Measurements from ENCODE around the gene CCDC71. TPM values are rescaled to one million over a fixed set of nuclear protein-coding genes. Genes with fewer than 3 reads are reported as not detected.

The CCDC71 gene
- total RNA-seq, 2 experiments from 2014 or later, result 23.4 to 27.9 TPM

DNA sequence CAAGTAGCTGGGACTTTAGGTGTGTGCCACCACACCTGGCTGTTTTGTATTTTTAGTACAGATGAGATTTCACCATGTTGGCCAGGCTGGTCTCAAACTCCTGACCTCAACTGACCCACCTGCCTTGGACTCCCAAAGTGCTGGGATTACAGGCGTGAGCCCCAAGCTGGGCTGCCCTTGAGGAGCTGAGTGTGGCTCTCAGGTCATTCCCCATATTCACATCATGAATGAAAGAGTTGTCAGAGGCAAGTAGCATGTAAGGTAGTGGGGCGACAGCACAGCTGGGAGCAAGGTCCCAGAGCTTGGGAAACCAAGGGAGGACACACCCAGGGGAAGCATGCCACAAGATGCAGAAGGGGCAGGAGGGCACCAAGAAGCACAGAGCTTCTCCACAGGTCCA, 4.9 kb downstream of the CCDC71 start:
- H3K4me1 ChIP-seq (ENCODE audit: insufficient read depth, low read length, poor library complexity, severe bottlenecking), result peaks cover 9% of the 10 kb centered on the region
- no peak for TF ChIP-seq EZH2phosphoT487 (IDR thresholded peaks at IDR 0.05; ENCODE audit: borderline replicate concordance, low read depth, low read length)
- TF ChIP-seq, protein P1, sequence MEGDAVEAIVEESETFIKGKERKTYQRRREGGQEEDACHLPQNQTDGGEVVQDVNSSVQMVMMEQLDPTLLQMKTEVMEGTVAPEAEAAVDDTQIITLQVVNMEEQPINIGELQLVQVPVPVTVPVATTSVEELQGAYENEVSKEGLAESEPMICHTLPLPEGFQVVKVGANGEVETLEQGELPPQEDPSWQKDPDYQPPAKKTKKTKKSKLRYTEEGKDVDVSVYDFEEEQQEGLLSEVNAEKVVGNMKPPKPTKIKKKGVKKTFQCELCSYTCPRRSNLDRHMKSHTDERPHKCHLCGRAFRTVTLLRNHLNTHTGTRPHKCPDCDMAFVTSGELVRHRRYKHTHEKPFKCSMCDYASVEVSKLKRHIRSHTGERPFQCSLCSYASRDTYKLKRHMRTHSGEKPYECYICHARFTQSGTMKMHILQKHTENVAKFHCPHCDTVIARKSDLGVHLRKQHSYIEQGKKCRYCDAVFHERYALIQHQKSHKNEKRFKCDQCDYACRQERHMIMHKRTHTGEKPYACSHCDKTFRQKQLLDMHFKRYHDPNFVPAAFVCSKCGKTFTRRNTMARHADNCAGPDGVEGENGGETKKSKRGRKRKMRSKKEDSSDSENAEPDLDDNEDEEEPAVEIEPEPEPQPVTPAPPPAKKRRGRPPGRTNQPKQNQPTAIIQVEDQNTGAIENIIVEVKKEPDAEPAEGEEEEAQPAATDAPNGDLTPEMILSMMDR (conservative IDR thresholded peaks at IDR 0.05; ENCODE audit: low read length), result no peak
- no peak overlapping the region for H2AFZ ChIP-seq (ENCODE audit: low read length)
- no peak overlapping the region for H3K4me3 ChIP-seq (ENCODE audit: low read depth, low read length, poor library complexity, severe bottlenecking)
- peaks cover 30% of the 10 kb centered on the region for H3K36me3 ChIP-seq (ENCODE audit: insufficient read depth, low read length)
- ChIA-PET CTCF (ENCODE audit: unreplicated experiment) (no interaction called here), POLR2A (no interaction called here)
- DNase-seq (ENCODE audit: low spot score), result no peak
- no peaks in the 10 kb centered on the region for H3K9me2 ChIP-seq (ENCODE audit: insufficient read depth, low read length)
- no peak overlapping the region for H3K4me2 ChIP-seq (ENCODE audit: low read length)
- no peak overlapping the region for H3K27ac ChIP-seq (ENCODE audit: low read depth, low read length, poor library complexity, severe bottlenecking)
- no peaks in the 10 kb centered on the region for H3K9me3 ChIP-seq (ENCODE audit: low read length)
- intact Hi-C loops (cut with micrococcal nuclease; ENCODE audit: unreplicated experiment), result no loop called here
- no TSS peak for BruUV-seq (replicated peaks)
- peaks cover 10% of the 10 kb centered on the region; the same call in 1 of the 2 replicates for H3K79me2 ChIP-seq (ENCODE audit: insufficient read depth, low read depth, low read length)
- H4K20me1 ChIP-seq (ENCODE audit: insufficient read depth, low read length), result no peaks in the 10 kb centered on the region

DNA sequence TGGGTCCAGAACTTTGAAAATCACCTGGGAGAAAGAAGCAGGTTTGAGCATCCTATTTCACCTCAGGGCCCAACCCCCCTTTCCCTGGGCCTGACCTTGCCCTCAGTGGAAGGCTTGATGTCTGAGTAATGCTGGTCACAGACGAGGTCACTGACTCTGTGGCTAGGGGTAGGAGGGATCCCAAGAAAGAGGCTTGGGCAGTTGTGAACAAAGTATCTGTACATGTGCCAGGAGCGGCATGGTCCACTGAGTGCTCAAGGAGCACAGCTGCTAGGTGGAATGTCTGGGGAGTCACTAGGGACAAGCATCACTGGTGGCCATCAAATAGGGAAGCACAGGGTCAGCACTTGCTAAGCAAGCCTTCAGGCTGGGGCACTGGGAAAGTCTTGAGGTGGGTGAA, 7.3 kb downstream of the CCDC71 start:
- no peak overlapping the region for H3K27ac ChIP-seq (ENCODE audit: low read depth, low read length, poor library complexity, severe bottlenecking)
- POLR2A ChIA-PET, result no interaction called here
- no peaks in the 10 kb centered on the region for H3K9me2 ChIP-seq (ENCODE audit: insufficient read depth, low read length)
- CTCF ChIA-PET (ENCODE audit: unreplicated experiment), result no interaction called here
- no peaks in the 10 kb centered on the region for H3K79me2 ChIP-seq (ENCODE audit: insufficient read depth, low read depth, low read length)
- H3K36me3 ChIP-seq (ENCODE audit: insufficient read depth, low read length), result peaks cover 19% of the 10 kb centered on the region
- DNase-seq (ENCODE audit: low spot score), result no peak
- no peak overlapping the region for H2AFZ ChIP-seq (ENCODE audit: low read length)
- H3K4me3 ChIP-seq (ENCODE audit: low read depth, low read length, poor library complexity, severe bottlenecking), result no peak overlapping the region
- no TSS peak for BruUV-seq (replicated peaks)
- intact Hi-C loops (cut with micrococcal nuclease; ENCODE audit: unreplicated experiment), result loop anchor here (1.0 to 5.0 kb wide), 3 partner anchors 64 to 170 kb away; partner anchors contain the start of genes IMPDH2 and QRICH1
- H3K4me1 ChIP-seq (ENCODE audit: insufficient read depth, low read length, poor library complexity, severe bottlenecking), result no peaks in the 10 kb centered on the region
- no peaks in the 10 kb centered on the region for H3K9me3 ChIP-seq (ENCODE audit: low read length)
- H4K20me1 ChIP-seq (ENCODE audit: insufficient read depth, low read length), result no peaks in the 10 kb centered on the region
- no peak overlapping the region for H3K4me2 ChIP-seq (ENCODE audit: low read length)
- TF ChIP-seq, protein P1 (conservative IDR thresholded peaks at IDR 0.05; ENCODE audit: low read length), result no peak
- TF ChIP-seq EZH2phosphoT487 (IDR thresholded peaks at IDR 0.05; ENCODE audit: borderline replicate concordance, low read depth, low read length), result no peak

DNA sequence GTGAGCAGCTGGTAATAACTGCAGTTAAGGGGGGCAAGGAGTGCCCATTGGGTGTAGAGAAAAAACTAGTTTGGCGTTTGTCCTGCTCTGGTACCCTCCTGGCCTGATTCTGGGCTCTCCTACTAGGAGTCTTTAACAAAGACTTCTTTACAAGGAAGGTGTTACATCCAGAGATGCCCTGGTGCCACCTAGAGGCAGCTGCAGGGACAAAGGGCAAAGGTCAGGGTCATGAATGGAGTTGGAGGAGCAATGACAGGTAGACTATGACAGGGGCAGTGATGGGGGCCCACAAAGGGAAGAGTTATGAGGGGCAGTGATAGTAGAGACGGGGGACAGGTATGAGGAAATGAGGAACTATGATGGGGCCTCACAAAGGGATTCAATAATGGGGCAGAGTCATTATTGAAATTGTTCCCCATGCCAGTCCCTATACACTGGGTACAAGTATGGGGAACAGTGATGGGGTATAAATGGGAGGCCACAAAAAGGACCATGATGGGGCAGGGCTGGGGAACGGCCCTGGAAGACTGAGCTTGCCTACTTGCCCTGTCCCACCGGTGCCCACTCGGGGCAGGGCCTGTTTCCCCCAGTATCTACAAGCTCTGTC, 7.9 kb downstream of the CCDC71 start:
- H3K79me2 ChIP-seq (ENCODE audit: insufficient read depth, low read depth, low read length), result no peaks in the 10 kb centered on the region
- H3K27ac ChIP-seq (ENCODE audit: low read depth, low read length, poor library complexity, severe bottlenecking), result no peak overlapping the region
- no peaks in the 10 kb centered on the region for H4K20me1 ChIP-seq (ENCODE audit: insufficient read depth, low read length)
- TF ChIP-seq, protein P1 (conservative IDR thresholded peaks at IDR 0.05; ENCODE audit: low read length), result peak; percentile 83
- TF ChIP-seq EZH2phosphoT487 (IDR thresholded peaks at IDR 0.05; ENCODE audit: borderline replicate concordance, low read depth, low read length), result no peak
- no peak overlapping the region for H2AFZ ChIP-seq (ENCODE audit: low read length)
- no peaks in the 10 kb centered on the region for H3K4me1 ChIP-seq (ENCODE audit: insufficient read depth, low read length, poor library complexity, severe bottlenecking)
- POLR2A ChIA-PET, result interaction anchor here (1.3 kb wide), 1 partner anchor 37 kb away, joined by 3 read pairs; the partner anchor contains the start of gene USP19
- no TSS peak for BruUV-seq (replicated peaks)
- no peak overlapping the region for H3K4me3 ChIP-seq (ENCODE audit: low read depth, low read length, poor library complexity, severe bottlenecking)
- peaks cover 13% of the 10 kb centered on the region for H3K36me3 ChIP-seq (ENCODE audit: insufficient read depth, low read length)
- no peak overlapping the region for H3K4me2 ChIP-seq (ENCODE audit: low read length)
- H3K9me3 ChIP-seq (ENCODE audit: low read length), result no peaks in the 10 kb centered on the region
- CTCF ChIA-PET (ENCODE audit: unreplicated experiment), result interaction anchor here (0.5 kb wide), 1 partner anchor 10 kb away, joined by 3 read pairs; no protein-coding TSS in a partner anchor
- DNase-seq (ENCODE audit: low spot score), result peak; percentile 72
- no peaks in the 10 kb centered on the region for H3K9me2 ChIP-seq (ENCODE audit: insufficient read depth, low read length)
- intact Hi-C loops (cut with micrococcal nuclease; ENCODE audit: unreplicated experiment), result loop anchor here (1.0 to 5.0 kb wide), 3 partner anchors 64 to 170 kb away; partner anchors contain the start of genes IMPDH2 and QRICH1

Data from OCI-LY7 (cell line).